H1 (cell line): ENCODE results near the gene CRNKL1.

Source experiments
- CTCF ChIP-seq, 3 experiments: IDR thresholded peaks; 1 replicate in 2 of 3; 2 replicates in 1 of 3; pipeline versions ENCODE4 v1.5.1 to v1.6.1; 2011; ENCODE audit warnings: low read length in 3 of 3, mild to moderate bottlenecking in 3 of 3, inconsistent platforms in 2 of 3, low read depth in 1 of 3, moderate library complexity in 1 of 3; ENCODE audit not compliant: insufficient read depth in 1 of 3; ENCODE audit errors: control extremely low read depth in 1 of 3
- EP300 ChIP-seq, 2 experiments: IDR thresholded peaks; 1 replicate in 1 of 2; 2 replicates in 1 of 2; pipeline ENCODE4 v1.6.1; 2011 to 2012; ENCODE audit warnings: low read depth in 2 of 2, low read length in 2 of 2, mild to moderate bottlenecking in 2 of 2, borderline replicate concordance in 1 of 2, inconsistent platforms in 1 of 2, moderate library complexity in 1 of 2
- POLR2AphosphoS5 ChIP-seq: IDR thresholded peaks from 2 replicates; pipeline ENCODE4 v1.6.1; 2011; ENCODE audit warnings: low read depth, low read length

DNA sequence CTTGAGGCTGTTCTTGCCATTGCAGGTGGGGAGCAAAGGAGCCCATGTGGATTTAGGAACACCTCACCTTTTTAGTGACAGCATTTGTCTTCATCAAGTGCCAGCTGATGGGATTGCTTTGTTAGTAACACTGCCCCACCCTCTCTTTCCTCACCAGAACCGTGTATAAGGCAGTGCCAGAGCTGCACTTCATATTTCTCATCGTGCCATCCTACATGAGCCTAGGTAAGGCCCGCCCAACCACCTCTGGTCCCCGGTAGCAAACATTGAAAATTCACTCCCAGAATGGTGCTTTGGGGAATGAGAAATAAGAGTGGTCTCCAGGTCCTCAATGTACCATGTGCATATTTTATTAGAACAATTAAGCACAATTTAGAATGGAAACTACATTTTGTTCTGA, 22.8 kb upstream of the CRNKL1 start:
- TF ChIP-seq CTCF (IDR thresholded peaks at IDR 0.05; ENCODE audit: control extremely low read depth in 1 of 3, insufficient read depth in 1 of 3, low read depth in 1 of 3, low read length in 3 of 3) (no peak), EP300 (IDR thresholded peaks at IDR 0.05; ENCODE audit: borderline replicate concordance in 1 of 2, low read depth in 2 of 2, low read length in 2 of 2) (no peak), POLR2AphosphoS5 (no peak)
